Measurements from ENCODE around the gene UGT2B15.
"Not testable (repeated sequence)": the region's sequence is repeated elsewhere in the genome, so short reads cannot be mapped to it uniquely, and the experiment has no call there.

UGT2B15 gene

DNA sequence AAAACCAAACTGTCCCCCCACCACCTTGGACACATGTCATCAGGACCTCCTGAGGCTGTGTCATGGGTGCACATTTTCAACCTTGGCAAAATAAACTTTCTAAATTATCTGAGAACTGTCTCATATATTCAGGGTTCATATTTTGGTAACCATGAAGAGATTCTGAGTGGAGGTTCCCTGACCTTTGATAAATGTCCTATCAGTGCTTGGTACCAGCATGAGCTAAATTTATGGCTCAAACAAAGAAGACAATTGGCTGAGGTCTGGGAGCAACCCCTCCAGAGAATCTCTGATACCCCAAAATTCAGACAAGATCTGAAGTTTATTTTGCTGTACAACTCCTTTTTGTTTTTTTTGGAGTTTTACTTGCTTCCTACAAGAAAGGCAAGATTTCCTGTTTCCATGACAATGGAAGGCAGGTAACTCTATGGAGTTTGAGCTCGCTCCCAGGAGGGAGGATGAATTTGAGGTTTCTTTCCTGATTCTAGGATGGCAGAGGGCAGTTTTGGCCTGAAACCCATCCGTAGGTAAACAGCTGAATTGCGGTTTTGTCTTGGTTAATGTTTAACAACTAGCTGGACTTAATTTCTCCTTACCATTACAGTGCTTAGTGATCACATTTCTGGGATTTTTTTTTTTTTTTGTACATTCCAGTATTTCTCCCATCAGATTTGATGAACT, 14.5 kb downstream of the UGT2B15 start:
- no peak for DNase-seq

DNA sequence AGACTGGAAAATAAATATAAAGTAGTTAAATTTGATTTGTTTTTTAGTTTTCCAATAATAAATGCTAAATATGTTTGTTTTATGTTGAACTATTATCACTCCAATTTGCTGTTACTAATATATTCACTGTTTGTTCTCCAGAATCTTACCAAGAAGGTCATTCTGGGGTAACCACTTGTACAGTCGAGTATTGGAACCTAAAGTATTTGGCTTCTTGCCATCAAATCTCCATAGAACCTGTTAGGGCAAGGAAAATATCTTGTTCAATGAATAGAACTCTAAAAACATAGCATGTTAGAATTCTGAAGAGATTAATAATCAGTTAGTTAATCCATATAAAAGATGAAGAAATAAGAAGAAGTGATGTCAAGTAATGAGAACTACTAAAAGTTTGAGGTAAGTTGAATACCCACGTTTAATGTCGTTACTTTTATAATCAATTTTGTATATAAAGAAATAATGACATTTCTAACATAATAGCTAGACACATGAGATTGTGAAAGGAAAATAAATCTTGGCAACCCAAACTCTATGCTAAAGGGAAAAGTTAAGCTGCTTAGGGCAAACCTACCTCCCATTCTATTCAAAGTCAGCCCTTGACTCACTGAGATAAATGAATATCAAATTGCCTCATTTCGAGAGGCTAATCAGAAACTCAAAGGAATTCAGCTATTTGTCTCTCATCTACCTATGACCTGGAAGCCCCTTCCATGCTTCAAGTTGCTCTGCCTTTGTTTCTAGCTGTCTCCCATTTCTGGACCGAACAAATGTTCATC, 15.3 kb downstream of the UGT2B15 start:
- DNase-seq: no peak

DNA sequence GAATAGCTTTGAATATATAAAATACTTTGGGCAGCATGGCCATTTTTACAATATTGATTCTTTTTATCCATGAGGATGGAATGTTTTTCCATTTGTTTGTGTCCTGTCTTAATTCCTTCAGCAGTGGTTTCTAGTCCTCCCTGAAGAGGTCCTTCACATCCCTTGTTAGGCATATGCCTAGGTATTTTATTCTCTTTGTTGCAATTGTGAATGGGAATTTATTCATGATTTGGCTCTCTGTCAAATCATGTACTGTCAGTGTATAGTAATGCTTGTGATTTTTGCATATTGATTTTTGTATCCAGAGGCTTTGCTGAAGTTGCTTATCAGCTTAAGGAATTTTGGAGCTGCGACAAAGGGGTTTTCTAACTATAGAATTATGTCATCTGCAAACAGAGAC, 18.5 kb downstream of the UGT2B15 start:
- no peak for DNase-seq

- no peak for DNase-seq
These were observed 40.1 kb downstream of the UGT2B15 start for GRCh38 chr4:68630371-68630770.

DNA sequence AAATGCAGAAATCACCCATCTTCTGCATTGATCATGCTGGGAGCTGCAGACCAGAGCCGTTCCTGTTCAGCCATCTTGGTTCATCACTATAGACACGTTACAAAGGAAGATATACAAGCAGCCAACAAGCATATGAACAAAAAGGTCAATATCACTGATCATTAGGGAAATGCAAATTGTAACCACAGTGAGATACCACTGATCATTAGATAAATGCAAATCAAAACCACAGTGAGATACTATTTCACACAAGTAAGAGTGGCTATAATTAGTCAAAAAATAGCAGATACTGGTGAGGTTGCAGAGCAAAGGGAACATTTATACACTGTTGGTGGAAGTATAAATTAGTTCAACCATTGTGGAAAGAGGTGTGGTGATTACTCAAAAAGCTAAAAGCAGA, 47.7 kb downstream of the UGT2B15 start:
- DNase-seq: not testable (repeated sequence)

DNA sequence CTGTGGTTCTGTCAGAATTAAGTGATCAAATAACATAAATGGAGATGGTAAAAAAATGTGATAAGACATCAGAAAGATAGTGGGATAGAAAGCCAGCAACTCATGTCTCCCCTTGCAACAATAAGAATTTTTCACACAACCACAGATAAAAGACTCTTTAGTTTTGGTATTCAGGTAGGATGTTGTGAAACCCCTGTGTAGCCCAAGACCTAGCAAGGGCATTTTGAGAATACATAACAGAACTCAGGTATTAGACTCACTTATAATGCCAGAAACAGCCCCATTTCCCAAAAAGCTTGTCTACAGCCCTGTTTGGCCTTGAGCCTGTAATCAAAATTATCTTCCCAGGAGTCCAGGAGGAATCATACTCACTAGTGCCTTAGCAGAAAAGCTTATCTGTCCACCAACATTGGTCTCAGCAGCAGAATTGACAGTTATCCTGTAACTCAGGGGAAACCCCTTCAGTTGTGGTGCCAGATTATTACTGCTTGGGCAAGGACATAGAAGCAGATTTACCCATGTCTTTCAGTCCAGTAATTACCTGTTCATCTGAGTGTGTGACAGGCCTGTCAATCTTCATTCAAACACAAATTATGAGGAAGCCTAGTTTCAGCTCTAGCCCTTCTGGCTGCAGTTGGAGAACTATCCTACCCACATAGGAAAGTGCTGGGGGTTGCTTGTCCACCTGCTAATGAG, 53.3 kb downstream of the UGT2B15 start:
- DNase-seq: no peak

DNA sequence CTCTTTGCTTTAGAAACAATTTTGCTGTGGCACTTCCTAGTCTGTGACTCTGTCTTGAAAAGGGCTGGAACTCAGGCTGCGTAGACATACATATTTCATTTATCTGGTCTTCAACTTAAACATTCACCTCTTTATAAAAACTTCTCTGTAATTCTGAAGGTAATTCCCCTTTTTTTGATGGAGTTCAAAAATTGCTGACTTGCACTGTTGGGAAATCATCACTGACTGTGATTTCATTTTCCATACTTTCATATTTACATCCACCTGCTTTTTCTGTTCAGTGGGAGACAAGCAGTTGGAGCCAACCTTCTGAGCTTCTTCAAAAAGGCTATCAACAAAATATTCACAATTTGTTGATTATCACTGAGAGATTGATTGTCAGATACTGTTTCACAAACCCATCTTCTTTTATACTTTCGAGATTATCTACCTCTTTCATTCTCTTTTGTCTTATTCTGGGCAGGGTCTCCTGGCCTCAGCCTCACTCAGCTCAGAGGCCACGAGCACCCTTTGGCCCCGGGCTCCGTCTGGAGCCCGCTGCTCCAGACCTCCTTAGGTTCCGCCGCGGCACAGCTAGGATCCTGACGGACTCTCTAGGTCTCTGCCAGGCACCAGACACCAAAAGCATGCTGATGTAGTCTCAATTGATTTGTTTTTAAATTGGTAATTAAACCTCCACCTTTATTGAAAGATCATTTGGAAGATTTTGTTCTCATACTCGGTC, 54.6 kb downstream of the UGT2B15 start:
- DNase-seq: no peak

- DNase-seq: no peak
These were observed 56.7 kb downstream of the UGT2B15 start for GRCh38 chr4:68613752-68614151.

- DNase-seq: no peak
These were observed 64.2 kb downstream of the UGT2B15 start for GRCh38 chr4:68606240-68606639.

- DNase-seq: no peak
These were observed 71.3 kb downstream of the UGT2B15 start for GRCh38 chr4:68599150-68599549.

DNA sequence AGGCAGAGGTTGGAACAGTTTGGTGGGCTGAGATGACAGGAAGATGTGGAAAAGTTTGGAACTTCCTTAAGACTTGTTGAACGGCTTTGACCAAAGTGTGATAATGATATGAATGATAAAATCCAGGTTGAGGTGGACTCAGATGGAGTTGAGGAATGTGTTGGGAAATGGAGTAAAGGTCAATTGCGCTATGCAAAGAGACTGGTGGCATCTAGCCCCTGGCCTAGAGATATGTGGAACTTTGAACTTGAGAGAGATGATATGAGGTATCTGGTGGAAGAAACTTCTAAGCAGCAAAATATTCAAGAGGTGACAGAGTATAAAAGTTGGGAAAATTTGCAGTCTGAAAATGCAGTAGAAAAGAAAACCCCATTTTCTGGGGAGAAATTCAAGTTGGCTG, 73.0 kb downstream of the UGT2B15 start:
- DNase-seq: no peak
